HS-5 (cell line): ENCODE data around the gene CPNE4.

Experiments
- DNase-seq: peaks from one replicate; pipeline ENCODE4 v3.0.0-alpha.2; 2012; ENCODE audit warnings: low read depth

Gene CPNE4

DNA sequence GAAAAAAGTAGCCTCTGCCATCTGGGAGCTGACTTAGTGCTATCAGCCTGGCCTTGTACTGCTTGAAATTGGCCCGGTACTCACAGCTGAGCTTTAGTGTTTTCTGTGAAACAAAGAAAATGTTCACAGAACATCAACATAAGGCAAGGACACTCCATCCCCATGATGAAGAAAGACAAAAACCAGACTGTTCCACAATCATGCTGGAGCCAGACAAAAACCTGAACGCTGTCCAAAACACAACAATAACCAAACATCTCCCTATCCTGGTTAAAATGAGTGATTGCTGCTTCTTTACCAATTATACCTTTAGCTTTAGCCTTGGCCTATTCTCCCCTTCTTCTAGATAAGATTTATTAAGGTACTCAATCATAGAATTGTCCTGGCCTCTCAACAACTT, 153.9 kb downstream of the CPNE4 start:
- DNase-seq, result no peak

DNA sequence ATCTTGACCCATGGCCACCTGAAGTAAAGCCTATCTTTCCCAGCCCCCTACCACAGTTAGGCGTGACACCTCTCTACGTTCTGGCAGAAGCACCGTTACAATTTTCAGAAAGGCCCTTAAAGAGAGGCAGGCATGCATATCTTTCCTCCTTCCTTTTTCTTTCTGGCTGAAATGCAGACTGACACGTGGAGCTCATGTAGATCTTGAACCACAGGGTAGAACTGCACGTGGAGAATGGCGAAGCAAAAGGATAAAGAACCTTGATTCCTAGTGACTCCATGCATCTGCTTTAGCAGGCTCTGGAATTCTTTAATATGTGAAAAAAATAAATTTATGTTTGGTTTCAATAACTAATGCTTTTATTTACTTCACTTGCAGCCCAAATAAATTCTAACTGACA, 166.6 kb downstream of the CPNE4 start:
- DNase-seq, result no peak

DNA sequence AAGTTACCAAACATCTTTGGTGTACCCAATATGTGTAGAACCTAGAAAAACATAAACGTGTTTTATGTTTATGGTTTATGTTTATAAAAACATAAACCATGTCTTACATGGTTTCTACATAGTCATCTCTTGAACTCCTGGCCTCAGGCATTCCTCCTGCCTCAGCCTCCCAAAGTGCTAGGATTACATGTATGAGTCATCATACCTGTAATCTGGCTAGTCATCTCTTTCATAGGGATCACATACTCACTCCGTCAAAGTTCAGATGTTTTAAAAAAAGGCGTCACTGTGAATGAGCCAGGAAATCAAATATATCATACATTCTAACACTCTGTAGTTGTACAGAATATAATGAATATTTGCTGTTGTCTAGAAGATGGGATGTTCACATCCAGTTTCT, 178.6 kb downstream of the CPNE4 start:
- DNase-seq, result no peak

DNA sequence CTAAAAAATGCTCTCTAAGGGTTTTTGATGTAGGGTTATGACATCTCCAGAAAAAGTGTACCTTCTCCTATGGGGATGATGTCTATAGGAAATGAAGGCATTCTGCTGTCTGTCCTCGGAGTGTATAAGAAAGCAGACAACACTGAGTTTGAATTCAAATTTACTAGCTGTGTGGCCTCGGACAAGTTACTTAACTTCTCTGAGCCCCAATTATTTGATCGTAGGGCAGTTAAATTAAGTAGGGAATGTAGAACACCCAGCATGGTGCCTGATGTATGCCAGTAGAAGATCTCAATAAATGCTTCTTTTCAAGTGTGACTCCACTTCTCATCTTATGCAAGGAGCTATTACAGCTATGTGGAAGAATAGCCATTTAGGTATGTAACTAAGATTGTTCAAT, 184.6 kb downstream of the CPNE4 start:
- no peak for DNase-seq

DNA sequence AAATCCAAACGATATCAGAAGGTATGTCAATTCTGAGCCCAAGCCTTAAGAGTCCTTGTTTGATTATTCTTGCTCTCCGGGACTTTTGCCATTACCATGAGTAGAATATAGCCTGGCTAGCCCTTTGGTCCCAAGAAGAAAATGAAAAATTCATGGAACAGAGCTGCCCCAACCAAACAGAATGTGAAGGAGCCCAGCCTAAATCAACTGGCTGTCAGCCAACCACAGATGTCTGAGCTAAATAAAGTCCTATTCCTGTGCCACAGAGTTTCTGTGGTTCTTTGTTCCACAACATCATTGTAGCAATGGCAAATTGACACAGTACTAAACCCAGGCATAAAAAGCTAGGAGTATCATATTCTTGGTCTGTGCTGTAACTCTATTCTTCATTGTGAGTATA, 185.2 kb downstream of the CPNE4 start:
- no peak for DNase-seq

DNA sequence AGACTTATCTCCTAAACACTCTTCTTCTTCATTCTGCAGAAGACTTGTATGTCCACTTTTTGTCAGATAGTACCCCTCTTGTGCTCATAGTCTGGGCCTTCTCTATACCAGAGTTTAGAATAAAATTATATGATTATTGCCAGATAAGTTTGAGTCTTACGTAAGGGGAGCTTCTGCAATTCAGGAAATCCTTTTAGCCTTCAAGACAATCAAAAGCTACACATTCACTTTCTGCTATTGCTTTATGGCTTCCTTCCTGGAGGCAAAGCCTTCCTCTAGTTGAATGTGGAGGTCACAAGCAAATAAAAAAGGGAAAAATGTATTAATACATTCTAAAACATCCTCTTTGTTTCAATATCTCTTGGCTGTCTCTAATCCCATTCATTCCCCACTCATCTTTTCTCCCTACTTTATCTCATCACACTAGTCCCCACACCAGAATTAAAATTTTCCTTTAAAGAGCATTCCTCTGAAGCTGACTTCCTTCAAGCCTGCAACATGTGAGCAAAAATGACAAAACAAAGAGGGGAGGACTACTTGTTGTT, 186.8 kb downstream of the CPNE4 start:
- DNase-seq, result no peak

DNA sequence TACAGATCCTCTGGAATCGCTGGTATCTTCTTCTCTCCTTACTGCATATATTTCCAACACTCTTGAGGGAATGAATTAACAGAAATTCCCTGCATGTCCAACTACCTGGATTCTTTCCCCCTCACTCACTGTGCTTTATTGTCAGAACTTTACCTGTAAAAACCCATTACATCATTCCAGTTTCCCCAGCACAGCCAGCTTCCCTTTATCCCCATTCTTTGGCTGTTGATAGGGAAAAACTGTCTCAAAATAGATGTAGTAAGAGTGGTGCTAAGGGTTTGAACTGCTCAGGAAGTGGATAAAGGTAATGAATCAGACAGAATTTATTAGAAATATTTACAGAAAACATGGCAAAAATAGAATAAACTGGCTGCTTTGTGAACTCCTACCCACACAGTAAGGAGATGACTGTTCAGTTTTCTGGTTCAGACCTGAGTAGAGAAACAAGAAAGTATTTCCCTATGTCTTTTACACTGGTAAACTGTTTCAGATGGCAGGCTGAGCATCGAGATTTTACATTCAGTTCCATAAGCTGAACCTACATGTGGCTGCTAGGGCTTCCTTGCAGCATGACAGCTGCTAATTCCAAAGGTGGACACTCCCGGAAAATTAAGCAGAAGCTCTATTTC, 188.4 kb downstream of the CPNE4 start:
- no peak for DNase-seq

DNA sequence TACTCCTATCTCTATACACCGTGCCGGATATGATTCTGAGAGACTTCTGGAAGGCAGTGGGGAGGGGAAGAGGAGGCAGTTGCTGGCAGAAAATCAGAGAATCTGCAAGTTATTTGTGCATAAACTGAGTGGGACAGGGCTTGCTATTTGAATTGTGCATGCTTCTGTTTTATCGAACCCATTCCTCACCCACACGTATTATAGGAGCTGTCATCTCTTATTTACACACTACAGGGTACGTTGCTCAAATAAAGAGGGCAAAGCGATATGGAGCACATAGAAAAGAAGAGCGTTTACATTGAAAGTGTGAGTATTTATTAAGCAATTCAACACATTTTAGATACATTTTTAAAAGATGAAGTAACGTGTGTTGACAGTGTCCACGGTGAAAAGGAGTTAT, 191.6 kb downstream of the CPNE4 start:
- no peak for DNase-seq

DNA sequence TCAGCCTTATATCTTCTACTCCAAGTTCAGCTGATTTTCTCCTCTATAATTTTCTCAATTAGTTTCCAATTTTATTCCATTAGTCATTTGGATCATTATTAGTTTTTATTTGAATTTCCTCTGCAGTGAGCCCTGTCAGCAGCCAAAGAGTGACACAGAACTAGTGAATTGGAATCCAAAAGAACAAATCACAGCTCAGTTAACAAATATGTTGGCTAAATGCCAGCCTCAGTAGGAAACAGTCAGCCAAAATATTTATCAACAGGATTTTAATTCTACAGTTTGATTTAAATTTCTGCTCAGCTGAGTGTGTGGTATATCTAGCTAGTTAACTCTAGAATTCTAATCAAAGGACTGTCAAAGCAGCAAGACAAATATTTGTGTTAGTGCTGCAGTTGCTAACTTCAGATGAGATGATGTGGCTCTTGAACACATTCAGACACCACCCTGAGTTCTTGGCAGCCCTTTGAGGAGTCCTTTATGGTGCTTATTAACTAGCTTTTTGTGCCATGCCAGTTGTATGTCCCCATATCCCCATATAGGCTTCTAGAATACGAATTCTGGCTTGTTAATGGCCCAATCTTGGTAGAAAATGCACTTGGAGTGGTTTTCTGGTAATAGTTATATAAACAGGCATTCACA, 194.5 kb downstream of the CPNE4 start:
- DNase-seq, result peak; percentile 14

DNA sequence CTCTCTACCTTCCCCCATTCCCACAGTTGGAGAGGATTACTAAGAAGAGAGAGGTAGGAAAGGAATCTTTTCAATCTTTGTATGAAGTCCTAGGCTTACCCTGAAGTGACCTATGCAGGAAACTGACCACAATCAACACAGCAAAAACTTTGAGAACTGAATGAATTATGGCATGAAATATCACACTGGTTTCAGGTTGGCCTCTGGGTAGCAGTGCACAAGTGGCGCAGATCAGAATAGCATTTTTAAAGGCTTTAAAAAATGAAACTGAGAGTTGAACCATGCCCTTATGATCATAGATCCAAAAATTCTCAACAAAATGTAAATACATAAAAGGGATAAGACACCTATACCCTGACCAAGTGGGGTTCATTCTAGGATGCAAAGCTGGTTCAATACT, 198.9 kb downstream of the CPNE4 start:
- no peak for DNase-seq

DNA sequence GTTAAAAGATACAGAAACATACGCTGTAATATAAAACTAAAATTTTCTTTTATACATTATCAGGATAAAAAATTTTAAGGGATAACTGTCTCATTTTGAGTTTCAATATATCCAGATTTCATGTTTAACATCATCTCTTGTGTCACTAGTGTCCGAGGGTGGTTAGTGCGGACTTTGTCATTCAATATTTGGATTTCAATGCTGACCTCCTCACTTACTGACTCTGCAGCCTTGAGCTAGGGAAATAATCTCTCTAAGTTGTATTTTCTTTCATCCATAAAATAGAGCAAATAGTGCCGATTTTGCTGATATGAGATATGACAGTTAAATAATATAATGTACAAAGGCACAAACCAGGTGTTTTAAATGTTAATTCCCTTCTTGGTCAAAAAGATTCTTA, 203.2 kb downstream of the CPNE4 start:
- DNase-seq, result no peak

DNA sequence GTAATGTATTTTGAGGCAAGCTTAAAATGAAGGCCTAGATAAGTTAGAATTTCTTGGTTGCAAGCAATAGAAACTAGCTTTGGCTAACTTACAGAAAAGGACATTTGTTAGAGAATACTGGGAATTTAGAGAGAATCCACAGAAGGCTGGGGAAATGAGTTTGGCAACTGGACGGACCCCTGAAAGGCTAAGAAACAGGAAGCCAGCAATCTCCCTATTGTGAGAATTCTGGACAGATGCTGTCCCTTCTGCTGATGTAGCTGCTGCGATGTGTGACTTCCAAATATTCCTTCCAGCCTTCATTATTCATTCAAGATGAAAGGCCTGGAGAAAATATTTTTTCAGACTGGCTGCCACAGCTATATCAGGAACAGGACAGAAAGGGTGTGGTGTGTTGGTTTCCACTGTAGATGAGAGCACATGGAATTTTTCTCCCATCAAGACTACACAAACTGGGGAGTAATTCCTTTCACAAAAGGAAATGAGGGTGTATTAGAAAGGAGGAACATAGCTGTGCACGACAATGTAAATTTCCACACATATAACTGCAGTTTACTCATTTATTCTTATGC, 213.5 kb downstream of the CPNE4 start:
- no peak for DNase-seq

DNA sequence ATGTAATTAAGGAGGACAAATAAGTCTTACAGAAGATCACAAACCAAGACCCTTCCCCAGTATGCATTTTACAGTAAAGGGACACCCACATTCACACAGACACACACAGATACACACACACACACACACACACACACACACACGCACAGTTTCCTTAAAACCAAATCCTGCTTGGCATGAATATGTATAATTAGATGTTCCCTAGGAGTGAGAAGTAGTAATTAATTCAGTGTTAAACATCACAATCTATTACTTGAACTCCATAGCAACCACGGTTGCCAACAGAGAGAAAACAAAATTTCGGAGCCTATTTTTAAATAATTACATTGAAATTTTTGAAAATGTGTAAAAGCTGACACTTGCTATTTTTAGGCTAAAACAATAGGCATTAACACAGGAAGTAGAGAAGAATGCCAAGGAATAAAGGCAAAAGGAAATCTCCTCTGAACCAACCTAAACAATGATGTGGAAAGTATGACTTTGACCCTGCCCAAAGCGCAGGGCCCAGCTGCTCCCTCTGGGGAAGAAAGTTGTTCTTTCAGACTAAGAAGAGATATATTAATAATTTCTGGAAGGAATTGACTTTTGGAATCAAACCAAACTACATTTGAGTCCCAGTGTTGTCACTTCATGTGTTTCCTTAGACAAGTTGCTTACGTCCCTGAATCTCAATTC, 215.3 kb downstream of the CPNE4 start:
- DNase-seq, result no peak

DNA sequence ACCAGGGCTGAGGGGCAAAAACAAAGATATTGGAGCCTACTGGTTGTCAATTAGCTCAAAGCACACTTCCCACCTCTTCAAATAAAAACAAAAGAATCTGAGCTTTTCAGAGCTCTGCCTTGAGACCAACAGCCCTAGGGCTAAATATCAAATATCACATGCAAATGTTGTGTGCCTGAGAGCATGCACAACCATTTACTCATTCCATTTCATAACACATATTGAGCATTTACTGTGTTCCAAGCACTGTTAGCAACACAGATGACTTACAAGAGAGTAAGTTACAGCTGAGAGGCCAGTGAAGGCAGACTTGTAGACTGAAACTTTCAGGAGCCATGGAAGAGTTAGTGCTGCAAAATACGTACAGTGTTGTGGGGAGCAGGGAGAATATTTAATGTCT, 222.4 kb downstream of the CPNE4 start:
- no peak for DNase-seq

DNA sequence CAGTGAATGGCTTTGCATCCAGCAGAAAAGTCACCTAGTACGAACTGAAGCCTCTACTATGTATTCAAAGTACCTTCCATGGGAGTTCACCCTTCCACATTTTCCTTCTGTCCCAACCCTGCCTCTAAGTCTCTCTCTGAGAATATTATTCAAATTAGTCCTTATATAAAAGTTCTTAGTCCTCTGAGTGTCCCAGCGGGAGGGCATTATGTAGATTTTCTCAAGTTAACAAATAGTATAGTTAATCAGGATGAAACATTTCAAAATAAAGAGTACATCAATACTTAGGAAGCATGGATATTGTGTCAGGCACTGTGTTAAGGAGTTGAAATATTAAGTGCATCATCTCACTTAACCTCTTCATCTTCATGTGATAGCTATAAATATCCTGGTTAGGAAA, 223.3 kb downstream of the CPNE4 start:
- DNase-seq, result no peak

DNA sequence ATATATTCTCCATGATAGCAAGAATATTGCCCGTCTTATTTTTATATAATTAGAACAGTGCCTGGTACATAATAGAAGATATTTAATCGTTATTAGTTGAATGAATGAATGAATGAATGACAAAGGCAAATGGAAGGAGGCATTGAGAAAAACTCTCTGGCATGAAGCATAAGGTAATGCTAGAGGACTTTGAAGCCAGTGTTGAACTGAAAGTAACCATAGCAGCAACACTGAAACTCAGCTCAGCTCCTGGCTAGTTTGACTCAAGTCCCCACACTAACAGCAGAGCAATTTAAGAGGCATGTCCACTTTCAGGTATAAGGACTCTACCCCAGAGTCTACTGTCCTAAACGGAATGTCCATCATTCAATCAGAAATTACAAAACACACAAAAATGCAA, 227.0 kb downstream of the CPNE4 start:
- no peak for DNase-seq

DNA sequence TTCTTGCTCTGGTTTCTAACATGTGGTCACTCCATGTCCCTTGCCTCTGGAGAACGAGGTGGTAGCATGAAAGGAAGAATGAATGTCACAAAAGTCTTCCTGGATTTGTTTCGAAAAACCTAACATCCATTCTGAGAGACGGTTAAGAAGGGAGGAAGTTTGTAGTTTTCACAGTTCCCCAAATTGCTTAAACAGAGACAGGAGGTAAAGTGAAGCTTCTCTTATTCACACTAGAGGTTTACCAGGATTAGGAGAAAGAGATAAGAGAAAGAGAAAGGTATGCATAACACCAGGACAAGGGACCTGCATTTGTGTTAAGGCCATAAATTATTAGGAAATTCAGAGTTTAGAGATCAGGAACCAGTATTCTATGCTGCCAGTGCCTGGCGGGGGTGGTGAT, 228.1 kb downstream of the CPNE4 start:
- DNase-seq, result no peak

DNA sequence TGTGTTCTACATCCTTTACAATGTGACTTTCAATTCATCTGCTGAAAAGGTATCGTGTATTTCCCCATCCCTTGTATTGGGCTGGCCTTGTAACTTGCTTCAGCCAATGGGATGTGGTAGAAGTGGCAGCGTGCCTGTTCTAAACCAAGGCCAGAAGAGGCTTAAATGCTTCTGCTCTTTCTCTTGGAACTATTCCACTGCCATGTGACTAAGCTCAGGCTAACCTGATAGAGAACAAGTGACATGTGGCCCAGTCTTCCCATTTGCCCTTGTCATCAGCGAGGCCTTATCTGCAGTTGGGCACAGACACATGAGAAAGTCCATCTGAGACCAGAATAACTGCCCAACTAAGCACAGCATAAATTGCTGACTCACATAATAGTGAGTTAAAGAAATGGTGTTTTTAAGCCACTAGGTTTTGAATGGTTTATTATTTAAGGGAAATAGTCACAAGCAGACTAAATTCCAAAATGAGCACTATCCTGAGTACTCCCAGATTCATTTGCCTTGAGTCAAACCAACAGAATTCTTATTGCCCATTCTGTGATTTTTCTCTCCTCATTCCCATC, 230.2 kb downstream of the CPNE4 start:
- no peak for DNase-seq

DNA sequence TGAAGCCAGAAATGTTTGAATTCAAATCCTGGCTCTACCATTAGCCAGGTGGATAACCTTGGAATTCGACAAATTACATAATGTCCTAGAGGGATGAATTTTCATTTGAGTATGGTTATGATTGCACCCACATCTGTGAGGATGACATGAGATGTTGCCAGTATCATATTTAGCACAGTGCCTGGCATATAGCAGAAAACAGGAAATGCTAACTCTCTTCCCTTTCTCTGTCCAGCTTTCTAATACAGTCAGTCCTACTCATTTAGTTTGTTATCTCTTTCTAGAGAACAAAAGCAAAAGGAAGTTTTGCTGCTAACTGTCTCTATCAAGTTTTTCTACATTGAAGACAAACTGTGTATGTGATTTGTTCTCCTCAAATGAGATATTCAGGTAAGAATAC, 231.7 kb downstream of the CPNE4 start:
- DNase-seq, result no peak

DNA sequence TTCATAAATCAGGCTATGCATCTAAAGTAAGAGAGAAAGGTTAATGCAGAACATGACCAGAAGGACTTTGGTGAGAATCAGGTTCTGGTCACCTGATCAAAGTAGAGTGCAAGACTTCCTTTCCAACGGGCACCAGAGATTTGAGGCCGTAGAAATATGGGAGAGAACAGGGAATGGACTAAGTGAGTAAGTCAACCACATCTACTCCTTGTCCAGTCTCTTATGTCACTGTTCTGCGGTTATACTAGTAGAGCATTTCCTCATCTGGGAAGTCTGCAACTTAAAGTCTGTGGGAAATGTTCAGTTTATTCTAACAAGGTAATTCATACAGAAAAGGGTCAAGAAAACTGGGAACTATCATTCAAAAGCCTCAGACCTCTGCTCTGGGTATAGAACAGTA, 232.8 kb downstream of the CPNE4 start:
- DNase-seq, result no peak

DNA sequence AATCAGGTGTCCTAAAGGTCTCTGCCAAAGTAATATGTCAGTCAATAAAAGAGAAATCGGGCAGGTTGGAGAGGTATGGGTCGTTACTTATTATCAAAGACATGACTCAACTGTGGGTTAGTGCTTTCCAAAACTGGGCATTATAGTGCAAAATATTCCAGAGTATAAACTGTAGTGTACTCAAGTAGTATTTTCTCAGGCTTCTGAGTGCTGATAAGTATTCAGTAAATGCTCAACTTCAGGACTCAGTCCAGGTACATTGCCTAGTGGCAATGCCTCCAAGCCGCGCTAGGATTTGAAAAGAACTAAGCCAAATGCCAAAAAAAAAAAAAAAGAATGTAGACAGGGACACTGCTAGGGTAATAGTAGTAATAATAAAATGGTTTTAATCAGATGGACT, 233.2 kb downstream of the CPNE4 start:
- DNase-seq, result no peak

DNA sequence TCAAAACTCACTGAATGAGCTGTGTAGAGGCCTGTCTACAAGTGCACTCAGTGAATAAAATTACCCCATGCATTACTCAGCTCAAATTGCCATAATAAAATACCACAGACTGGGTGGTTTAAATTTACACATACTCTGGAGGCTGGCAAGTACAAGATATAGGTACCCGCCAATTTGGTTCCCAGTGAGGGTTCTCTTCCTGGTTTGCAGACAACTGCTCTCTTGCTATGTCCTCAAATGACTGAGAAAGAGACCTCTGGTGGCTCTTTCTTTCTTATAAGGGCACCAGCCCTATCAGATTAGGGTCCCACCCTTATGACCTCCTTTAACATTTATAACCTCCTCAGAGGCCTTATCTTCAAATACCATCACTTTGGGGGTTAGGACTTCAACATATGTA, 237.0 kb downstream of the CPNE4 start:
- no peak for DNase-seq
